ENCODE data around the gene PEAK3.

The PEAK3 gene

DNA sequence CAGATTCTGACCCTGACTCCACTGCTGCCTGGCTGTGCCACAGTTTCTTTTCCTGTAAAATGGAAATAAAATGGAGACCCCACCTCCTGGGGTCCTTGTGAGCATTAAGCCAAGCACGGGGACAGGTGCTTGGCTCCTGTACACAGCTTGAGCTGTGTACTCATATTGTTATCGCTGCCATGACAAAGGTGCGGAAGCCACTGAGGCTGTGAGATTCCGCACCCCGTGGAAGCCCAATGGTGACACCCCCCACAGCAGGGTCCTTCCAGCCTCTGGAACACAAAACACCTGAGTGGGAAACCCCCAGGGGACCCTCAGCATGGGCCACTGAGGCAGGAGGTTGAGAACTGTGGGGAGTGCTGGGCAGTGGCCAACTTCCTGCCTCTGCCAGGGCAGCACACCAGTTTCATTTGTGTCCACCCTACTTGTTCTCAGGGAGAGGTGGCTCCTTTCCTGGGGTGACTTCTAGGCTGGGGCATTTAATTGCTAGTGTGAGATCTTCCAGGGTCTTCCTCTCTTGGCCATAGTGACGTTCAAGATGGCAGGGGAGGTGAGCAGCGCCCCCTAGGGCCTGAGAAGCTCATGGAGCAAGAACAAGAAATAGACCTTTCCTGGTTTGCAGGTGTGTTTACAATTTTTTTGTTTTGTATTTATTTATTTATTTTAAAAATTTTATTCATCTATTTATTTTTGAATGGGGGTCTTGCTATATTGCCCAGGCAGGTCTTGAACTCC is 20.4 kb downstream of the PEAK3 start:
- peak; percentile 62 to 65 for DNase-seq
- TF ChIP-seq GATA1 (IDR thresholded peaks at IDR 0.05; ENCODE audit: low read depth, low read length) = no peak
- no peak for TF ChIP-seq POLR2A (IDR thresholded peaks at IDR 0.05; ENCODE audit: low read length)

DNA sequence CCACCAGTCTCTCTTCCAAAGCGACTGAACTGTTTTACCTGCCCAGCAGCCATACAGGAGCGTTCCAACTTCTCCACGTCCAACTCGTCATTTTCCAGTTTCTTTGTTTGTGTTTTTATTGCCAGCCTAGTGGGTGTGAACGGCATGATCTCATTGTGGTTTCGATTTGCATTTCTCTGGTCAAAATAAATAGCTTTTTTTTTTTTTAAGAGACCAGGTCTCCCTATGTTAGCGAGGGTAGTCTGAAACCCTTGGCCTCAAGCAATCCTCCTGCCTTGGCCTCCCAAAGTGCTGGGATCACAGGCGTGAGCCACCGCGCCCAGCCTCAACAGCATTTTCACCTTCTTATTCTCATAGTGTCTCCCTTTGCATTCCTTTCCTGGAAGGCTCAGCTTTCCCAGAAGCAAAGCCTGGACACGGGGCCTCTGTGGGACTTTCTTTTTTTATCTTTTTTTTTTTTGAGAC is 21.6 kb downstream of the PEAK3 start:
- no peak for DNase-seq
- no peak for TF ChIP-seq GATA1 (IDR thresholded peaks at IDR 0.05; ENCODE audit: low read depth, low read length)
- no peak for TF ChIP-seq POLR2A (IDR thresholded peaks at IDR 0.05; ENCODE audit: low read length)

DNA sequence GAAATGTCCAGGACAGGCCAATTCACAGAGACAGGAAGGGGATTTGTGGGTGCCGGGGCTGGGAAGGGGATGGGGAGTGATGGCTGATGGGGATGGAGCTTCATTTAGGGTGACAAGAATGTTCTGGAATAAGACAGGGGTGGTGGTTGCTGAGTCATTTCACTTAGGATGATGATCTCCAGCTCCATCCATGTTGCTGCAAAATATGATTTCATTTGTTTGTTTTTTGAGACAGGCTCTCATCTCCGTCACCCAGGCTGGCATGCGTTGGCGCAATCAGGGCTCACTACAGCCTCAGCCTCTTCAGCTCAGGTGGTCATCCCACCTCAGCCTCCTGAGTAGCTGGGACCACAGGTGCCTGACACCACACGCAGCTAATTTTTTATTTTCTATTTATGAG is 22.6 kb downstream of the PEAK3 start:
- no peak for DNase-seq
- no peak for TF ChIP-seq GATA1 (IDR thresholded peaks at IDR 0.05; ENCODE audit: low read depth, low read length)
- TF ChIP-seq POLR2A (IDR thresholded peaks at IDR 0.05; ENCODE audit: low read length) = no peak

DNA sequence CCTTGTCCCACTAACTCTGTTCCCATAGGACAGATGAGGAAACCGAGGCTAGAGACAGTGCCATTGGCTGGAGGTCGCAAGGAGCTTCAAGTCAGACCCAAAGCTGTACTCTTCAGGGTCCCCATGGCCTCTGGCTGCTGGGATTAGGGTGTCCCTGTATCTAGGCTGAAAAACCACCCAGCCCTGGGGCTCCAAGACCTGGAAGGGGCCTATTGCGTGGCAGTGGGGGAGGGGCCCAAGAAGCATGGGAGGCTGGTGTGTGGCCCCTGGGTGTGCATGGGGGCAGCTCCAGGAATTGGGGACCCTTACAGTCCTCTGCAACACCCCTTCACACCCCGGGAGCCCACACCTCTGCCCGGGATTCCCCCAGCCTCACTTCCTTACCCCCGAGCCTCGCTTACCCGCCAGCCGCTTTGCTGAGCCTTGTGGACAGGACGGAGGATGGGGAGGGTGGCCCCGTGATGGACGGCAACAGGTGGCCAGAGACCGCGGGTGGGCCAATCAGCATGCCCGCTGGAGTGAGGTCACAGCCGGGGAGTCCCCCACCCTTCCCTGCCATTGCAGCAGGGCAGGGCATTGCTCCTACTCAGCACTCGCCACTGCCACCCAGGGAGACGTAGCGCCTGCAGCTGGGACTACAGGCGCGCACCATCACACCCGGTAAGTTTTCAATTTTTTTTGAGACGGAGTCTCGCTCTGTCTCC is 25.8 kb downstream of the PEAK3 start, which contains the start of gene JSRP1:
Gene JSRP1, minus strand, starts transcription at position 436 of the 704 bp plus-strand sequence. CDS start 1,103 bp downstream, outside the sequence.
- no peak for DNase-seq
- TF ChIP-seq GATA1 (IDR thresholded peaks at IDR 0.05; ENCODE audit: low read depth, low read length) (no peak), POLR2A (IDR thresholded peaks at IDR 0.05; ENCODE audit: low read length) (no peak)

DNA sequence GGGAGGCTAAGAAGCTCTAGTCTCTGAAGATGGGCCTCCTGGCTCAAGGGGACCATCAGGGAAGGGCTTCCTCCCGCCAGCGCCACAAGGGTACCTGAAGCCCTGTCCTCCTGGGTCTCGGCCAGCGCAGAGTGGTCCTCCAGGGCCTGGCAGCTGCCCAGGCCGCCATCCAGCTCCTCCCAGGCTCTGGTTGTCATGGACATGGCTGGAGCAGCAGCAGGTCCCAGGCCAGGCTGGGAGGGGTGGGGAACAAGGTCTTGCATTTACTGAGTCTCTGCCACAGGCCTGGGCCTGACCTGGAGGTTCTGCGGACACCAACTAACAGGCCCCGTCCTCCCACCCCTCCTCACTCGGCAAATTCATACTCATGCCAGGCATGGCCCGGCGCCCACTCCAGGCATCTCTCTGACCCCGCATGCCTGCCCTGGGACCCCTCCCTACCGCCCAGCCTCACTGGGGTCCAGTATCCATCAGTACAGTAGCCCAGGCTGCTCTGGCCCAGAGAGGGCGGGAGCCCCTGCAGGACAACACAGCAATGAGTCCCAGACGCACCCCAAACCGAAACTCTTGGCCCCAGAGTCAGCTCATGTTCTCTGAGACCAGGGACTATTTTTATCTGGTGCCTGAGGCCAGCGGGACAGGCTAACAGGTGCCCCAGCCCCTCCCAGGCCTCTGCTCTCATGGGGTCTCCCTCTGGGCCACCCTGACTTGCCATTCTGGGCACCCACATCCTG is 26.7 kb downstream of the PEAK3 start:
- no peak for TF ChIP-seq GATA1 (IDR thresholded peaks at IDR 0.05; ENCODE audit: low read depth, low read length)
- TF ChIP-seq POLR2A (IDR thresholded peaks at IDR 0.05; ENCODE audit: low read length) = no peak
- no peak for DNase-seq

DNA sequence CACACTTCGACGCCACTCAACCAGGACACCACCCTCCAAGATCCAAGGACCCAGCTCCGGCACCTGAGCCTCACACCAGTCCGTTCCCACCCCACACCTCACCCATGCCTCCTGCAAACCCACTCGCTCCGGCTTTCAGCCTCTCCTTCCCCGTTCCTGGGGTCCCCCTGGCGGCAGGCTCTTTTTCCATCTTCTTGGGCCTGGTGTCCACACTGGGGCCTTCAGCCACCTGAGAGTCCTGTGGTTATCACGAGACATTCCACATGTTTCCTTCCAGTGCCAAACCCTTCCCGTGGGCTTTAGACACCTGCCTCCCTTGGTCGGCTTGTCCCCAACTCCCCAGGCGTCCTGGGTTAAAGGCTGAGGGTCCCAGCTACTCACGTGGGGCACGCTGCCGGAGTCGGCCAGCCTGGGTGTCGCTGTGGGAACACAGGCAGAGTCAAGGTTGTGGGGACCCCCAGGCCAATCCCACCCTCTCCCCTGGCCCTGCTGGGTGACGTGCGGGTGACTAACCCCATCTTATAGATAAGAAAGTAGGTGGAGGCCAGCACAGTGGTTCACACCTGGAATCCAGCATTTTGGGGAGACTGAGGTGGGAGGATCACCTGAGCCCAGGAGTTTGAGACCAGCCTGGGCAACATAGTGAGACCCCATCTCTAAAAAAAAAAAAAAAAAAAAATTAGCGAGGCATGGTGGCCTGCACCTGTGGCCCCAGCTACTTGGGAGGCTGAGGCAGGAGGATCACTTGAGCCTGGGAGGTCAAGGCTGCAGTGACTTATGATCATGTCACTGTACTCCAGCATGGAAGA is 27.7 kb downstream of the PEAK3 start:
- TF ChIP-seq POLR2A (IDR thresholded peaks at IDR 0.05; ENCODE audit: low read length) = no peak
- DNase-seq = peak in 1 of 2 experiments; percentile 38

DNA sequence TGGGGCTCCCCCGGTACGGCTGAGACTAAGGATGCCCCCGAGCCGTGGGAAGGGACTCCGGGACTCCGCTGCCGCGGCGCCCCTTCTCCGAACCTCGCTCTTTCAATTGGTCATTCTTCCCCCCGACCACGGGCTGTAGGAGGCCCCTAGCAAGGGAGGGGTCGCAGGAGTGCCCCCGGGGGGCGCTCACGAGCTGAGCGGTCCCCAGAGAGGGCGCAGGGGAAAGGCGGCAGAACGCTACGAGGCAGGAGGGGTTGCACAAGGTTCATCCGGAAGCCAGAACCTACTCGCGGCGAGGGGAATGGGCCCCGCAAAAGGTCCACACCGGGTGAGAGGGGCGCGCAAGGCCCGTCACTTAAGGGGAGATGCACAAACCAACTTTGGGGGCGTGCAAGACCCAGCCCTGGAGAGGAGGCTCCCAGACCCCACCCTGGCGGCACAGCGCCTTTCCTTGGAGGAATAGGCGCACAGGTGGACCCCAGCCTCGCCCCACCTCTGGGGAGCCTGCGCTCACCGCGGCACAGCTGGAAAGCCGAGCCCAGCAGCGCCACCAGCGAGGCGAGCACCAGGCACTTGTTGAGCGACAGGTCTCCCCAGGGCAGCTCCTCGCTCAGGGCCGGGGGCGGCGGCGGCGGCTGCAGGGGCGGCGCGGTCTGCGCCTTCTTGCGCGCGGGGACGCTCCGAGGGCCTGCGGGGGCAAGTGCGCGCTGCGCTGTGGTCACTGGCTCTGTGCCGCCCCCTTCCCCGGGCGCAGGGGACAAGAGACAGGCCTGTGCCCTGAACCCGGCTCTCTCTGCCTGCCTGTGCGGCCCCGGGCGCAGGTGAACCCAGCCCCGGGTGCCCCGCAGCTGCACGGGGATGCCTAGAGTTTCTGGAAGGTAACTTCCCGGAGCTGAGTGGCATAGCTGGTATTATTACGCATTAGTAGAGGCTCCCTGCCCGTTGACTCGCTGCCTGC is 28.6 kb downstream of the PEAK3 start:
- DNase-seq = peak in 1 of 2 experiments; percentile 34
- TF ChIP-seq POLR2A (IDR thresholded peaks at IDR 0.05; ENCODE audit: low read length) (no peak), GATA1 (IDR thresholded peaks at IDR 0.05; ENCODE audit: low read depth, low read length) (no peak)

DNA sequence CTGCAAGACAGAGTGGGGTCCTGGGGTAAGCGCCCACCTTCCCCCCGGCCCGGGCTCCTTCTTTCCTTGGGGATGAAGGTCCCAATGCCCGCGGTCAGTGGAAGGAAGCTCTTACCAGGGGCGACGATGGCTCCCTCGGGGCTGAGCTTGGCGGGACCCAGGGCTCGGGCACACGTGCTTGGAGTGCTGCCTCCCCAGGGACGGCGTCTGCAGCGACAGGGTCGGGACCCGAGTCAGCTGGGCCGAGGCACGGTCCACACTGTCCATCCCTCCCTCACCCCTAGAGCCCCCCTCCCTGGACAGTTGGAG is 29.2 kb downstream of the PEAK3 start:
- no peak for DNase-seq
- TF ChIP-seq POLR2A (IDR thresholded peaks at IDR 0.05; ENCODE audit: low read length) = no peak
- no peak for TF ChIP-seq GATA1 (IDR thresholded peaks at IDR 0.05; ENCODE audit: low read depth, low read length)

DNA sequence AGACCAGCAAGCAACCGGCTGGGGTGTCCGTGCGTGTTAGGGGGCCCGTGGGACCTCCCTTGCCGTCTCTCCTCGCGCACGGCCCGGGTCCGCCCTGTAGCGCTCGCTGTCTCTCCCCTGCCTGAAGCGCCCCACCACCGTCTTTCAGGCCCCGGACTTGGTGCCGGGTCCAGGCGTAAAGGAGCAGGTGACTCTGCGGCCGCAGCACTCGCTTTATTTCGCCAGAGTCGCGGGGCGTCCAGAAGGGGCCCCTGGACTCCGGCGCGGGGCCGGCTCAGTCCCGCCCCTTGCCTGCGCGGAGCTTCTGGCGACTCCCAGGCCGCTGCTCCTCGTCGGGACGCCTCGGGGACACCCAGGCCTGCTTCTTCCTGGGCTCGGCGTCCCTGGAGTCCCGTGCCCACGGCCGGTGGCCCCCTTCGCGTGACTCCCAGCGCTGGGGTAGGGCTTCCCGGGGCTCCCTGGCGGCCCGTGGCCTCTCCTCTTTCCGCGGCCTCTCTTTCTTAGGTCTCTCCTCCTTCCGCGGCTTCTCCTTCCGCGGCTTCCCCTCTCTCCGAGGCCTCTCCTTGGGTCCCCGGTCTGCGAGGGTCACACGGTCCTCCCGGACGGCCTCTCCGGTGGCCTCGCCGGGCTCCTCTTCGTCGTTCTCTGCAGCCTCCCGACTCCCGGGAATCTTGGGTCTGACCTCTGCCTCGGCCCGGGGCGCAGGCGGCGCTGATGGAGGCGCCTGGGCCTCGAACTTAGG is 29.7 kb downstream of the PEAK3 start:
- no peak for DNase-seq
- TF ChIP-seq POLR2A (IDR thresholded peaks at IDR 0.05; ENCODE audit: low read length) (no peak), GATA1 (IDR thresholded peaks at IDR 0.05; ENCODE audit: low read depth, low read length) (no peak)

DNA sequence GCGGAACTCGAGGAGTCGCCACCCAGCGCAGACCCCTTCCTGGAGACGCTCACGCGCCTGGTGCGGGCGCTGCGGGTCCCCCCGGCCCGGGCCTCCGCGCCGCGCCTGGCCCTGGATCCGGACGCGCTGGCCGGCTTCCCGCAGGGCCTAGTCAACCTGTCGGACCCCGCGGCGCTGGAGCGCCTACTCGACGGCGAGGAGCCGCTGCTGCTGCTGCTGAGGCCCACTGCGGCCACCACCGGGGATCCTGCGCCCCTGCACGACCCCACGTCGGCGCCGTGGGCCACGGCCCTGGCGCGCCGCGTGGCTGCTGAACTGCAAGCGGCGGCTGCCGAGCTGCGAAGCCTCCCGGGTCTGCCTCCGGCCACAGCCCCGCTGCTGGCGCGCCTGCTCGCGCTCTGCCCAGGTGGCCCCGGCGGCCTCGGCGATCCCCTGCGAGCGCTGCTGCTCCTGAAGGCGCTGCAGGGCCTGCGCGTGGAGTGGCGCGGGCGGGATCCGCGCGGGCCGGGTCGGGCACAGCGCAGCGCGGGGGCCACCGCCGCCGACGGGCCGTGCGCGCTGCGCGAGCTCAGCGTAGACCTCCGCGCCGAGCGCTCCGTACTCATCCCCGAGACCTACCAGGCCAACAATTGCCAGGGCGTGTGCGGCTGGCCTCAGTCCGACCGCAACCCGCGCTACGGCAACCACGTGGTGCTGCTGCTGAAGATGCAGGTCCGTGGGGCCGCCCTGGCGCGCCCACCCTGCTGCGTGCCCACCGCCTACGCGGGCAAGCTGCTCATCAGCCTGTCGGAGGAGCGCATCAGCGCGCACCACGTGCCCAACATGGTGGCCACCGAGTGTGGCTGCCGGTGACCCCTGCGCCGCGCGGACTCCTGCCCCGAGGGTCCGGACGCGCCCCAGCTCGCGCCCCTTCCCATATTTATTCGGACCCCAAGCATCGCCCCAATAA is 30.6 kb downstream of the PEAK3 start:
- peak in 1 of 2 experiments; percentile 34 for DNase-seq
- no peak for TF ChIP-seq POLR2A (IDR thresholded peaks at IDR 0.05; ENCODE audit: low read length)
- TF ChIP-seq GATA1 (IDR thresholded peaks at IDR 0.05; ENCODE audit: low read depth, low read length) = no peak

DNA sequence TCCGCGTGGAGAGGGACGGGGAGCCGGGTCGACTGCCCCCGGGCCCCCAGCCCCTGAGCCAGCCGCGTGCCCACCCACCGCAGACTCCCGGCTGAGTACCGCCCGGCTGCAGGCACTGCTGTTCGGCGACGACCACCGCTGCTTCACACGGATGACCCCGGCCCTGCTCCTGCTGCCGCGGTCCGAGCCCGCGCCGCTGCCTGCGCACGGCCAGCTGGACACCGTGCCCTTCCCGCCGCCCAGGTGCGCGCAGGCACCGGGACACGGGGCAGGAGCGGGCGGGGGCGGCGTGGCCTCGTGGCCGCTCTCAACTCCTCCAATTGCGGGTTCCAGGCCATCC is 31.2 kb downstream of the PEAK3 start:
- DNase-seq = no peak
- TF ChIP-seq GATA1 (IDR thresholded peaks at IDR 0.05; ENCODE audit: low read depth, low read length) (no peak), POLR2A (IDR thresholded peaks at IDR 0.05; ENCODE audit: low read length) (no peak)
